Body of pancreas (tissue), 4 donors: ENCODE results near the gene ALDH1A3. TPM values are rescaled to one million over a fixed set of nuclear protein-coding genes. Genes with fewer than 3 reads are reported as not detected.

ENCODE experiments used
- ATAC-seq: fragments of 150-250 bp; one replicate; pipeline ENCODE4 v1.9.1; 2016
- DNase-seq, 4 donors: peaks; one replicate each; pipeline ENCODE4 v3.0.0-alpha.2; 2019
- H3K27ac ChIP-seq, 4 donors: fragments of 200-600 bp; sonication (generic); 1 replicate in 3 of 4; 2 replicates in 1 of 4; pipeline versions ENCODE4 v1.5.1 to v1.6.1; 2016 to 2019; ENCODE audit warnings: mild to moderate bottlenecking in 1 of 4, mixed read lengths in 1 of 4, moderate library complexity in 1 of 4
- H3K27me3 ChIP-seq, 2 donors: fragments of 200-600 bp; sonication (generic); one replicate each; pipeline ENCODE4 v1.6.0; 2016; ENCODE audit warnings: mild to moderate bottlenecking in 1 of 2
- H3K36me3 ChIP-seq, 2 donors: fragments of 200-600 bp; sonication (generic); replicated peaks in 1 of 2; 2 replicates each; pipeline ENCODE4 v1.5.1; 2016; ENCODE audit warnings: low read depth in 2 of 2; ENCODE audit not compliant: insufficient read depth in 1 of 2
- H3K4me1 ChIP-seq: fragments of 200-600 bp; sonication (generic); one replicate; pipeline ENCODE4 v1.6.0; 2016
- H3K4me3 ChIP-seq, 2 donors: fragments of 200-600 bp; sonication (generic); 1 replicate in 1 of 2; 2 replicates in 1 of 2; pipeline ENCODE4 v1.5.1; 2016 to 2019
- H3K9me3 ChIP-seq, 3 donors: fragments of 200-600 bp; sonication (generic); 1 replicate in 2 of 3; 2 replicates in 1 of 3; pipeline ENCODE4 v1.5.1; 2016
- CTCF ChIP-seq, 7 experiments: fragments of 450-650 bp in 4 of 7; fragments of 200-600 bp in 3 of 7; sonication (generic) in 3 of 7; IDR thresholded peaks; one replicate each; pipeline ENCODE4 v1.5.1; 2016 to 2019; ENCODE audit warnings: antibody characterized with exemption in 7 of 7
- POLR2A ChIP-seq, 3 donors: fragments of 450-650 bp; IDR thresholded peaks; one replicate each; pipeline ENCODE4 v1.6.1; 2016; ENCODE audit warnings: antibody characterized with exemption in 3 of 3, mild to moderate bottlenecking in 2 of 3
- WGBS, 2 donors: methylation state at CpG; one replicate each; pipeline ENCODE4 v1.1.5; 2017; 5-methylcytosine and 5-hydroxymethylcytosine counted together
- intact Hi-C: fragments of 100-400 bp; cut with DNase I; formaldehyde crosslinking; loops from one replicate; pipeline ENCODE4 v1.15.1; 2023
- total RNA-seq, 2 donors: library from RNA; depleted of rRNA; stranded (reverse); fragments of >200 nt; gene quantifications; one replicate each; pipeline ENCODE4 v1.1.0, GENCODE V29; 2016

The ALDH1A3 gene
- total RNA-seq, 2 donors from 2014 or later: 19.5 to 33.9 TPM

GRCh38 chr15:100834731-100835130 is 44.9 kb upstream of the ALDH1A3 start:
- intact Hi-C loops: no loop called here
- Histone ChIP-seq H3K27me3 (no peaks in the 10 kb centered on the region), H3K9me3 (no peaks in the 10 kb centered on the region), H3K4me3 (no peak overlapping the region), H3K36me3 (no peaks in the 10 kb centered on the region), H3K27ac (no peak overlapping the region), H3K4me1 (no peaks in the 10 kb centered on the region)
- no peak for TF ChIP-seq POLR2A (IDR thresholded peaks at IDR 0.05)
- no peak for TF ChIP-seq CTCF (IDR thresholded peaks at IDR 0.05)
- ATAC-seq: no peak
- no peak for DNase-seq
- WGBS, 2 donors: 59 to 76% methylated on average over 3 of the region's 3 CpGs

- DNase-seq (no peak), ATAC-seq (no peak)
- no peaks in the 10 kb centered on the region for H3K36me3 ChIP-seq
- intact Hi-C loops: no loop called here
- H3K9me3 ChIP-seq: no peaks in the 10 kb centered on the region
- H3K27ac ChIP-seq: no peak overlapping the region
- WGBS, 2 donors: 61 to 74% methylated on average over 5 of the region's 5 CpGs
- H3K27me3 ChIP-seq: no peaks in the 10 kb centered on the region
- no peaks in the 10 kb centered on the region for H3K4me1 ChIP-seq
- TF ChIP-seq CTCF (IDR thresholded peaks at IDR 0.05) (no peak), POLR2A (IDR thresholded peaks at IDR 0.05) (no peak)
- H3K4me3 ChIP-seq: no peak overlapping the region
Measured at GRCh38 chr15:100835636-100836035, 44.0 kb upstream of the ALDH1A3 start.

GRCh38 chr15:100836501-100836900 is 43.1 kb upstream of the ALDH1A3 start:
- 65 to 70% methylated on average over 5 of the region's 5 CpGs for WGBS, 2 donors
- Histone ChIP-seq H3K4me3 (no peak overlapping the region), H3K27ac (no peak overlapping the region), H3K27me3 (no peaks in the 10 kb centered on the region), H3K36me3 (no peaks in the 10 kb centered on the region), H3K9me3 (no peaks in the 10 kb centered on the region), H3K4me1 (no peaks in the 10 kb centered on the region)
- no peak for TF ChIP-seq POLR2A (IDR thresholded peaks at IDR 0.05)
- no peak for TF ChIP-seq CTCF (IDR thresholded peaks at IDR 0.05)
- intact Hi-C loops: no loop called here
- DNase-seq (no peak), ATAC-seq (no peak)

DNA sequence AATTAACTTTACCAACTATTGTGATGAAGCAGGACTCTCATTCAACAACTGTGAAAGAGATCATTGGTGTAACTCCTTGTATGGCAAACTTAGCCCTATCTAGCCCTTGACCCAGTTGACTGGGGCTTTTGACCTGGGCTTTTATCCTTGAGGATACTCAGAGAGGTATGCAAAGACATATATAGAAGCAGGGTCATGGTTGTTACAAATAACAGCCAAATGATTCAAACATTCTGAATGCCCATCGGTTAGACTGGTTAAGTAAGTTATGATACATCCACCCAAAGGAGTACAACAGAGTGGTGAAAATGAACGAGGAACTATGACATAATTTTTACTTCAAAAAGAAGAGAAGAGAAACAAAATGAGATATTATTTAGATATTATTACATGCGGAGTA is 38.2 kb upstream of the ALDH1A3 start:
- Histone ChIP-seq H3K27me3 (no peaks in the 10 kb centered on the region), H3K4me1 (no peaks in the 10 kb centered on the region), H3K27ac (no peak overlapping the region), H3K9me3 (no peaks in the 10 kb centered on the region), H3K4me3 (no peak overlapping the region), H3K36me3 (no peaks in the 10 kb centered on the region)
- WGBS, 2 donors: 71 to 87% methylated on average over 3 of the region's 3 CpGs
- ATAC-seq (no peak), DNase-seq (no peak)
- intact Hi-C loops: no loop called here
- TF ChIP-seq CTCF (IDR thresholded peaks at IDR 0.05) (no peak), POLR2A (IDR thresholded peaks at IDR 0.05) (no peak)
